ENCODE data around the gene PHLDA3.

DNA sequence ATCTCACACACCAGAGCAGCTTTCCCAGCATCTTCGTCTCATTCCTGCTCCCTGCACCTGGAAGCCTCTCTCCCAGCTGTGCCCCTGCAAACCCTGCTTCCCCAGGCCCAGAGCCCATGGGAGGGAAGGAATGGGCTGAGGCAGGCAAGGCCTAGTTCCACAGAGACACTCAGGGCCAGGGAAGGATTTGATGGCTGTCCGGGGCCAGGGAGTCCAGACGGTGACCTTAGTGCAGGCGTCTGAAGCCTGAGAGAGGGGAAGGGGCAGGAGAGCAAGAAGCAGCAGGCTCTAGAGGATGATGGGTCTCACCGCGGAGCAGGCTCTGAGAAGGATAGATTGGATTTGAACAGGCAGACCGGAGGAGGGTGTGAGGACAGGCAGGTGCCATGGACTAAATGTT lies 25.2 kb downstream of the PHLDA3 start:
- TF ChIP-seq POLR2A (IDR thresholded peaks at IDR 0.05; ENCODE audit: low read depth, low read length) (no peak), POLR2AphosphoS5 (IDR thresholded peaks at IDR 0.05; ENCODE audit: low read depth, low read length) (no peak), SPI1 (IDR thresholded peaks at IDR 0.05; ENCODE audit: low read depth, low read length) (no peak), TAF1 (IDR thresholded peaks at IDR 0.05; ENCODE audit: low read depth, low read length) (no peak)

Measured in GM12891 (cell line).